ENCODE measurements around the gene STXBP5. TPM values are rescaled to one million over a fixed set of nuclear protein-coding genes. Genes with fewer than 3 reads are reported as not detected.

STXBP5 gene
- total and polyA plus RNA-seq, 9 of the 15 experiments (the other 6 are each of a cell fraction or from before 2014, with no cell fraction given), result 23.3 to 172 (median 71.5) TPM

DNA sequence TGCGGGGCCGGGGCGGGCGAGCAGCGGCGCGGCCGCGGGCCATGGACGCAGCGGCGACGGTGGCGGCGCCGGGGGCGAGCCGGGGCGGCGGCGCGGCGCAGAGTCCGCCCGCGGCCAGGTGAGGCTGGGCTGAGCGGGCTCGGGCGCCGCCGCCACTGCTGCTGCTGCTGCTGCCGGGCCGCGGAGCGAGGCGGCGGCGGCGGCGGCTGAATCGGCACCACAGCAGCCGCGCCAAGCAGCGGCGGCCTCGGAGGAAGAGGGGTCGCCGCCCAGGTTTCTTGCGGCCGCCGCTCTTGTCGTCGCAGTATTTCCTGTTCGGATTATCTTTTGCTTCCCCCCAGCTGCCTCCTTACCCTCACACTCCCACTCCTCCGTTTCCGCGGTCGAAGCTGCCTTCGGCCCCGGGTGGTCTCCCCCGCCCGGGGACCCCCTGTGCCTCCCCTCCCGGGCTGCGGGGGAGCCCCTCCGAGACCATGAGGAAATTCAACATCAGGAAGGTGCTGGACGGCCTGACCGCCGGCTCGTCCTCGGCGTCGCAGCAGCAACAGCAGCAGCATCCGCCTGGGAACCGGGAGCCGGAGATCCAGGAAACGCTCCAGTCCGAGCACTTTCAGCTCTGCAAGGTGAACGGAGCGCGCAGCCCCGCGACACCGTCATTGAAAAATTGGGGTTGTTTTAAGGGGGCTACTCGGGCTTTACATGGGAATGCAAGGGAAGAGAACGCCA is at the start of gene STXBP5 (continued):
- no peak for TF ChIP-seq MEIS2 (IDR thresholded peaks at IDR 0.05; ENCODE audit: partially characterized antibody)
- no peak for TF ChIP-seq TCF7L2 (IDR thresholded peaks at IDR 0.05; ENCODE audit: low read depth, low read length)
- peak; percentile 27; the same call in 1 of the 2 replicates for TF ChIP-seq ZEB2 (IDR thresholded peaks at IDR 0.05)
- TF ChIP-seq NFIC (IDR thresholded peaks at IDR 0.05), result peak; percentile 27; the same call in 1 of the 2 replicates
- peak; percentile 61 to 75; a peak in 2 of 4 replicates for TF ChIP-seq ETV6 (IDR thresholded peaks at IDR 0.05; ENCODE audit: borderline replicate concordance in 1 of 2, low read depth in 2 of 2, low read length in 1 of 2)
- peak; percentile 6; the same call in 1 of the 2 replicates for TF ChIP-seq ETV6 (CRISPR knock-in tag; IDR thresholded peaks at IDR 0.05; ENCODE audit: borderline replicate concordance)
- peak; percentile 71 for TF ChIP-seq RBFOX2 (IDR thresholded peaks at IDR 0.05; ENCODE audit: low read depth, low read length)
- TF ChIP-seq MTA3 (IDR thresholded peaks at IDR 0.05; ENCODE audit: borderline replicate concordance), result peak; percentile 53; the same call in 1 of the 2 replicates
- TF ChIP-seq, protein P1, sequence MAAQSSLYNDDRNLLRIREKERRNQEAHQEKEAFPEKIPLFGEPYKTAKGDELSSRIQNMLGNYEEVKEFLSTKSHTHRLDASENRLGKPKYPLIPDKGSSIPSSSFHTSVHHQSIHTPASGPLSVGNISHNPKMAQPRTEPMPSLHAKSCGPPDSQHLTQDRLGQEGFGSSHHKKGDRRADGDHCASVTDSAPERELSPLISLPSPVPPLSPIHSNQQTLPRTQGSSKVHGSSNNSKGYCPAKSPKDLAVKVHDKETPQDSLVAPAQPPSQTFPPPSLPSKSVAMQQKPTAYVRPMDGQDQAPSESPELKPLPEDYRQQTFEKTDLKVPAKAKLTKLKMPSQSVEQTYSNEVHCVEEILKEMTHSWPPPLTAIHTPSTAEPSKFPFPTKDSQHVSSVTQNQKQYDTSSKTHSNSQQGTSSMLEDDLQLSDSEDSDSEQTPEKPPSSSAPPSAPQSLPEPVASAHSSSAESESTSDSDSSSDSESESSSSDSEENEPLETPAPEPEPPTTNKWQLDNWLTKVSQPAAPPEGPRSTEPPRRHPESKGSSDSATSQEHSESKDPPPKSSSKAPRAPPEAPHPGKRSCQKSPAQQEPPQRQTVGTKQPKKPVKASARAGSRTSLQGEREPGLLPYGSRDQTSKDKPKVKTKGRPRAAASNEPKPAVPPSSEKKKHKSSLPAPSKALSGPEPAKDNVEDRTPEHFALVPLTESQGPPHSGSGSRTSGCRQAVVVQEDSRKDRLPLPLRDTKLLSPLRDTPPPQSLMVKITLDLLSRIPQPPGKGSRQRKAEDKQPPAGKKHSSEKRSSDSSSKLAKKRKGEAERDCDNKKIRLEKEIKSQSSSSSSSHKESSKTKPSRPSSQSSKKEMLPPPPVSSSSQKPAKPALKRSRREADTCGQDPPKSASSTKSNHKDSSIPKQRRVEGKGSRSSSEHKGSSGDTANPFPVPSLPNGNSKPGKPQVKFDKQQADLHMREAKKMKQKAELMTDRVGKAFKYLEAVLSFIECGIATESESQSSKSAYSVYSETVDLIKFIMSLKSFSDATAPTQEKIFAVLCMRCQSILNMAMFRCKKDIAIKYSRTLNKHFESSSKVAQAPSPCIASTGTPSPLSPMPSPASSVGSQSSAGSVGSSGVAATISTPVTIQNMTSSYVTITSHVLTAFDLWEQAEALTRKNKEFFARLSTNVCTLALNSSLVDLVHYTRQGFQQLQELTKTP (IDR thresholded peaks at IDR 0.05; ENCODE audit: low read depth in 1 of 2, partially characterized antibody in 2 of 2), result peak; percentile 80 to 87
- TF ChIP-seq MAZ (CRISPR knock-in tag; conservative IDR thresholded peaks at IDR 0.05 in 1 of 2, IDR thresholded peaks at IDR 0.05 in 1 of 2), result 0 out of 4 replicates have a peak, but pooled peaks of 1 of the 2 experiments have one; percentile 8
- peak; percentile 43; the same call in 1 of the 2 replicates for TF ChIP-seq GABPB1 (CRISPR knock-in tag; IDR thresholded peaks at IDR 0.05)
- TF ChIP-seq, protein P2, sequence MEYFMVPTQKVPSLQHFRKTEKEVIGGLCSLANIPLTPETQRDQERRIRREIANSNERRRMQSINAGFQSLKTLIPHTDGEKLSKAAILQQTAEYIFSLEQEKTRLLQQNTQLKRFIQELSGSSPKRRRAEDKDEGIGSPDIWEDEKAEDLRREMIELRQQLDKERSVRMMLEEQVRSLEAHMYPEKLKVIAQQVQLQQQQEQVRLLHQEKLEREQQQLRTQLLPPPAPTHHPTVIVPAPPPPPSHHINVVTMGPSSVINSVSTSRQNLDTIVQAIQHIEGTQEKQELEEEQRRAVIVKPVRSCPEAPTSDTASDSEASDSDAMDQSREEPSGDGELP (CRISPR knock-in tag; IDR thresholded peaks at IDR 0.05; ENCODE audit: borderline replicate concordance), result peak; percentile 69; the same call in 1 of the 2 replicates
- TF ChIP-seq SAP30 (IDR thresholded peaks at IDR 0.05; ENCODE audit: borderline replicate concordance, insufficient read depth, low read depth, low read length, poor library complexity, severe bottlenecking), result peak; percentile 72
- TF ChIP-seq, protein P3, sequence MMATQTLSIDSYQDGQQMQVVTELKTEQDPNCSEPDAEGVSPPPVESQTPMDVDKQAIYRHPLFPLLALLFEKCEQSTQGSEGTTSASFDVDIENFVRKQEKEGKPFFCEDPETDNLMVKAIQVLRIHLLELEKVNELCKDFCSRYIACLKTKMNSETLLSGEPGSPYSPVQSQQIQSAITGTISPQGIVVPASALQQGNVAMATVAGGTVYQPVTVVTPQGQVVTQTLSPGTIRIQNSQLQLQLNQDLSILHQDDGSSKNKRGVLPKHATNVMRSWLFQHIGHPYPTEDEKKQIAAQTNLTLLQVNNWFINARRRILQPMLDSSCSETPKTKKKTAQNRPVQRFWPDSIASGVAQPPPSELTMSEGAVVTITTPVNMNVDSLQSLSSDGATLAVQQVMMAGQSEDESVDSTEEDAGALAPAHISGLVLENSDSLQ (IDR thresholded peaks at IDR 0.05), result no peak
- 0 out of 2 replicates have a peak, but pooled peaks have one; percentile 29 for TF ChIP-seq GTF2A2 (tag; IDR thresholded peaks at IDR 0.05)
- TF ChIP-seq POLR3A (IDR thresholded peaks at IDR 0.05; ENCODE audit: borderline replicate concordance, extremely low read depth, insufficient read depth, insufficient read length), result no peak
- peak; percentile 97 for TF ChIP-seq ZBTB7A (IDR thresholded peaks at IDR 0.05; ENCODE audit: borderline replicate concordance, control insufficient read depth, low read depth, low read length)
- 0 out of 2 replicates have a peak, but pooled peaks have one; percentile 39 for TF ChIP-seq HLTF (IDR thresholded peaks at IDR 0.05)

Data from K562 (cell line).